Endothelial cell of umbilical vein (primary cell): ENCODE data around the gene PAFAH2. TPM values are rescaled to one million over a fixed set of nuclear protein-coding genes. Genes with fewer than 3 reads are reported as not detected.

Source experiments
- BruUV-seq: library from RNA; stranded (reverse); fragments of 400-500 nt; replicated peaks from 2 replicates; lab custom pipeline; 2021; lab: Mats Ljungman, UMichigan
- CTCF ChIA-PET: fragments of 300-600, 350-600 bp; sonication (Branson Sonifier 250); formaldehyde crosslinking; loops from one replicate; lab custom pipeline; 2021; ENCODE audit warnings: antibody characterized with exemption, inconsistent platforms; lab: Charles Lee
- POLR2A ChIA-PET: fragments of 300-600, 350-600 bp; sonication (Branson Sonifier 250); formaldehyde crosslinking; loops from one replicate; lab custom pipeline; 2021; ENCODE audit warnings: antibody characterized with exemption, inconsistent platforms; lab: Charles Lee
- DNase-seq: peaks from one replicate; pipeline ENCODE4 v3.0.0-alpha.2; 2011; ENCODE audit warnings: low read depth, low spot score
- FAIRE-seq: peaks from 2 replicates; lab custom pipeline; 2011; peaks lifted over from hg19 to GRCh38; lab: Jason Lieb, UNC
- H2AFZ ChIP-seq: 2 replicates; pipeline ENCODE4 v1.6.0; 2012; ENCODE audit warnings: low read depth, low read length, control low read depth, inconsistent platforms
- H3K27ac ChIP-seq: 2 replicates; pipeline ENCODE4 v1.5.1; 2011; ENCODE audit warnings: low read depth, mild to moderate bottlenecking, control low read depth, low read length, moderate library complexity; ENCODE audit not compliant: insufficient read depth
- H3K27me3 ChIP-seq, 2 experiments: 2 replicates each; pipeline versions ENCODE4 v1.6.0 to v1.6.1; 2011; ENCODE audit warnings: low read length in 2 of 2, mixed read lengths in 1 of 2; ENCODE audit not compliant: control insufficient read depth in 2 of 2, insufficient read depth in 2 of 2
- H3K36me3 ChIP-seq, 2 experiments: 2 replicates in 1 of 2; 3 replicates in 1 of 2; pipeline ENCODE4 v1.5.1; 2011; ENCODE audit warnings: low read length in 2 of 2, mild to moderate bottlenecking in 1 of 2, moderate library complexity in 1 of 2; ENCODE audit not compliant: control insufficient read depth in 2 of 2, insufficient read depth in 2 of 2; ENCODE audit errors: extremely low read depth in 1 of 2
- H3K4me1 ChIP-seq: 3 replicates; pipeline ENCODE4 v1.5.1; 2011; ENCODE audit warnings: mild to moderate bottlenecking, low read length; ENCODE audit not compliant: control insufficient read depth, insufficient read depth; ENCODE audit errors: extremely low read depth
- H3K4me2 ChIP-seq: 2 replicates; pipeline ENCODE4 v1.6.1; 2011; ENCODE audit warnings: low read length, control low read depth, mixed read lengths; ENCODE audit not compliant: insufficient read depth
- H3K4me3 ChIP-seq, 3 experiments: fragments of 200-600 bp in 1 of 3; sonication (generic), shearing (Covaris generic) in 1 of 3; replicated peaks in 1 of 3; 2 replicates each; pipeline ENCODE4 v1.5.1; 2011 to 2016; ENCODE audit warnings: control low read depth in 3 of 3, low read length in 3 of 3, mild to moderate bottlenecking in 2 of 3, inconsistent platforms in 1 of 3, low read depth in 1 of 3, moderate library complexity in 1 of 3; ENCODE audit not compliant: insufficient read depth in 1 of 3
- H3K79me2 ChIP-seq: 2 replicates; pipeline ENCODE4 v1.6.0; 2012; ENCODE audit warnings: low read length, inconsistent platforms; ENCODE audit not compliant: control insufficient read depth, insufficient read depth
- H3K9ac ChIP-seq: replicated peaks from 2 replicates; pipeline ENCODE3; 2011; ENCODE audit warnings: low read length, control low read depth; ENCODE audit not compliant: insufficient read depth; ENCODE audit errors: extremely low read depth
- H3K9me1 ChIP-seq: replicated peaks from 3 replicates; pipeline ENCODE4 v1.6.0; 2011; ENCODE audit warnings: mild to moderate bottlenecking, low read length; ENCODE audit not compliant: control insufficient read depth, insufficient read depth; ENCODE audit errors: extremely low read depth
- H3K9me3 ChIP-seq: replicated peaks from 2 replicates; pipeline ENCODE4 v1.5.1; 2012; ENCODE audit warnings: low read length, inconsistent platforms; ENCODE audit not compliant: control insufficient read depth, insufficient read depth
- H4K20me1 ChIP-seq: replicated peaks from 2 replicates; pipeline ENCODE3; 2011; ENCODE audit warnings: mild to moderate bottlenecking, low read length; ENCODE audit not compliant: control insufficient read depth, insufficient read depth; ENCODE audit errors: extremely low read depth
- EZH2 ChIP-seq: IDR thresholded peaks from 2 replicates; pipeline ENCODE4 v1.6.1; 2012; ENCODE audit warnings: borderline replicate concordance, low read depth, mild to moderate bottlenecking, moderate library complexity, low read length, inconsistent platforms; ENCODE audit not compliant: severe bottlenecking
- FOS ChIP-seq: IDR thresholded peaks from 2 replicates; pipeline ENCODE4 v1.6.1; 2011; ENCODE audit warnings: mild to moderate bottlenecking, low read length, moderate library complexity, borderline replicate concordance; ENCODE audit not compliant: insufficient read depth
- GATA2 ChIP-seq: IDR thresholded peaks from 2 replicates; pipeline ENCODE4 v1.7.0; 2011; ENCODE audit warnings: low read depth, mild to moderate bottlenecking, moderate library complexity, mixed read lengths, low read length; ENCODE audit not compliant: insufficient read length, insufficient read depth
- JUN ChIP-seq: IDR thresholded peaks from 2 replicates; pipeline ENCODE4 v1.6.1; 2011; ENCODE audit warnings: borderline replicate concordance, low read depth; ENCODE audit not compliant: insufficient read length, insufficient read depth
- MYC ChIP-seq: IDR thresholded peaks from one replicate; pipeline ENCODE4 v1.6.1; 2011; ENCODE audit warnings: mild to moderate bottlenecking, low read depth, low read length
- POLR2A ChIP-seq: IDR thresholded peaks from 2 replicates; pipeline ENCODE4 v1.6.1; 2012; ENCODE audit warnings: low read depth, mild to moderate bottlenecking, control low read depth, low read length
- POLR2AphosphoS5 ChIP-seq: IDR thresholded peaks from 2 replicates; pipeline ENCODE4 v1.6.1; 2012; ENCODE audit warnings: low read depth, mild to moderate bottlenecking, control low read depth, low read length, moderate library complexity; ENCODE audit not compliant: insufficient read depth
- dilution Hi-C: fragments of 300-500 bp; cut with MboI; formaldehyde crosslinking; loops from one replicate; pipeline ENCODE4 v1.15.0; 2019; ENCODE audit warnings: low sequenced_read_pairs; ENCODE audit not compliant: extremely low pct_ligation_motif_present
- intact Hi-C: fragments of 100-400 bp; cut with micrococcal nuclease; formaldehyde crosslinking; loops from one replicate; pipeline ENCODE4 v1.10.0; 2022
- polyA plus RNA-seq, 4 experiments: library from polyadenylated mRNA; depleted of rRNA in 3 of 4; stranded (reverse) in 3 of 4; unstranded in 1 of 4; fragments of >200 nt; gene quantifications; 2 replicates each; pipeline versions ENCODE4 v1.2.1 to v1.2.3, GENCODE V29; 2011 to 2012; ENCODE audit warnings: missing spikeins in 1 of 4
- total RNA-seq: library from RNA; stranded (reverse); gene quantifications from 2 replicates; pipeline ENCODE4 v1.2.3, GENCODE V29; 2021
- TF ChIP-seq, protein P1 (sequence below): IDR thresholded peaks from 2 replicates; pipeline ENCODE4 v1.6.1; 2011; ENCODE audit not compliant: insufficient read depth, insufficient read length
- TF ChIP-seq, protein P2 (sequence below), 2 donors: IDR thresholded peaks; 1 replicate in 1 of 2; 2 replicates in 1 of 2; pipeline ENCODE4 v1.5.1; 2011; ENCODE audit warnings: low read length in 2 of 2, mild to moderate bottlenecking in 2 of 2, moderate library complexity in 2 of 2, control low read depth in 1 of 2, inconsistent platforms in 1 of 2, low read depth in 1 of 2; ENCODE audit not compliant: insufficient read depth in 1 of 2; ENCODE audit errors: extremely low read depth in 1 of 2

The PAFAH2 gene
- total and polyA plus RNA-seq, 2 donors (not counting 3 experiments of a cell fraction or from before 2014, with no cell fraction given) = 6.0 to 6.9 TPM

DNA sequence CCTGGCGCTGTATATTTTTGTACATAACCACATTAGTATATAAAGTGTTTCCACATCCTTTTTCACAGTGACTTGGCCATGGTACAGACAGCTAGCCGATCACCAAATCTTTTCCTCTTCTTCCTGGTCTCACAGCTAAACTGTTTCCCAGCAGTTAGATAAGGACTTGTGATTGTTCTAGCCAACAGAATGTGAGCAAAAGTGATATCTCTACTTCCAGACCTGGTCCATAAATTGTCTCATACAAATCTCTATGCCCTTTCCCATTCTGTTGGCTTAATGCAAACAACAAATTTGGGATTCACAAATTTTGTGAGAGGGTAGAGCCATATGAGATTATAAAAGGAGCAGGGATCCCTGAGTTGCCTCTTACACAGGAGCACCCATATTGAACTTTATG, 19.5 kb downstream of the PAFAH2 start:
- peaks cover 0 to 10% of the 10 kb centered on the region in 2 experiments for H3K36me3 ChIP-seq
- DNase-seq (no peak), FAIRE-seq (no peak)
- CTCF ChIA-PET = no interaction called here
- no TSS peak for BruUV-seq
- no peaks in the 10 kb centered on the region for H4K20me1 ChIP-seq
- no peak overlapping the region for H2AFZ ChIP-seq
- no peaks in the 10 kb centered on the region for H3K9me3 ChIP-seq
- POLR2A ChIA-PET = no interaction called here
- H3K27ac ChIP-seq = no peak overlapping the region
- no peak overlapping the region for H3K9ac ChIP-seq
- no peak overlapping the region for H3K4me3 ChIP-seq
- H3K79me2 ChIP-seq = no peaks in the 10 kb centered on the region
- dilution Hi-C loops (loop anchor here (25.0 kb wide), 1 partner anchor 91 kb away; the partner anchor contains the start of gene PAQR7), intact Hi-C loops (no loop called here)
- no peaks in the 10 kb centered on the region for H3K9me1 ChIP-seq
- TF ChIP-seq, protein P1, sequence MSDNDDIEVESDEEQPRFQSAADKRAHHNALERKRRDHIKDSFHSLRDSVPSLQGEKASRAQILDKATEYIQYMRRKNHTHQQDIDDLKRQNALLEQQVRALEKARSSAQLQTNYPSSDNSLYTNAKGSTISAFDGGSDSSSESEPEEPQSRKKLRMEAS = no peak
- TF ChIP-seq, protein P2, sequence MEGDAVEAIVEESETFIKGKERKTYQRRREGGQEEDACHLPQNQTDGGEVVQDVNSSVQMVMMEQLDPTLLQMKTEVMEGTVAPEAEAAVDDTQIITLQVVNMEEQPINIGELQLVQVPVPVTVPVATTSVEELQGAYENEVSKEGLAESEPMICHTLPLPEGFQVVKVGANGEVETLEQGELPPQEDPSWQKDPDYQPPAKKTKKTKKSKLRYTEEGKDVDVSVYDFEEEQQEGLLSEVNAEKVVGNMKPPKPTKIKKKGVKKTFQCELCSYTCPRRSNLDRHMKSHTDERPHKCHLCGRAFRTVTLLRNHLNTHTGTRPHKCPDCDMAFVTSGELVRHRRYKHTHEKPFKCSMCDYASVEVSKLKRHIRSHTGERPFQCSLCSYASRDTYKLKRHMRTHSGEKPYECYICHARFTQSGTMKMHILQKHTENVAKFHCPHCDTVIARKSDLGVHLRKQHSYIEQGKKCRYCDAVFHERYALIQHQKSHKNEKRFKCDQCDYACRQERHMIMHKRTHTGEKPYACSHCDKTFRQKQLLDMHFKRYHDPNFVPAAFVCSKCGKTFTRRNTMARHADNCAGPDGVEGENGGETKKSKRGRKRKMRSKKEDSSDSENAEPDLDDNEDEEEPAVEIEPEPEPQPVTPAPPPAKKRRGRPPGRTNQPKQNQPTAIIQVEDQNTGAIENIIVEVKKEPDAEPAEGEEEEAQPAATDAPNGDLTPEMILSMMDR (IDR thresholded peaks at IDR 0.05; ENCODE audit: extremely low read depth in 1 of 2, insufficient read depth in 1 of 2, low read depth in 1 of 2, low read length in 2 of 2) = no peak
- no peak for TF ChIP-seq POLR2AphosphoS5
- TF ChIP-seq POLR2A = no peak
- H3K4me2 ChIP-seq = no peak overlapping the region
- H3K27me3 ChIP-seq = no peaks in the 10 kb centered on the region
- no peaks in the 10 kb centered on the region for H3K4me1 ChIP-seq

DNA sequence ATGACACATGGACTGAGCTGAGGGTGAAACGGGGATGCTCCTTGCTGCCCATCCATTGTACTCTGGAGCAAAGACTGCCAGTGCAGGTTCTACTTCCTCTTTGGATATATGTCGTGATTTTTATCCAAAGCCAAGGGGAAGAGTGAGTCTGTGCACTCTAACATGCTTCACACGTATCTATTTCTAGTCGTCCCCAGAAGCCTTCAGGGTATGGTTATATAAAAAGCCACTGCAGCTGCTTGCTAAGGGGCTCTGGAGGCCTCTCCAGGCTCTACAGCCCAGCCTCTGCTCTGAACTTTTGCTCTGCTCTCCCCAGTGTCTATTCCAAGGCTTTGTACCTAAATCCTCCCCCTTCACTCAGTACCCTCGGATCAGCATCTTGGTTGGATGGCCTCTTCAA, 20.1 kb downstream of the PAFAH2 start:
- H3K4me1 ChIP-seq = no peaks in the 10 kb centered on the region
- no peaks in the 10 kb centered on the region for H4K20me1 ChIP-seq
- dilution Hi-C loops = loop anchor here (25.0 kb wide), 1 partner anchor 90 kb away; the partner anchor contains the start of gene PAQR7
- H3K27ac ChIP-seq = no peak overlapping the region
- no peak overlapping the region for H3K9ac ChIP-seq
- intact Hi-C loops = no loop called here
- no peak overlapping the region for H2AFZ ChIP-seq
- no peaks in the 10 kb centered on the region for H3K9me3 ChIP-seq
- ChIA-PET POLR2A (no interaction called here), CTCF (no interaction called here)
- DNase-seq (no peak), FAIRE-seq (no peak)
- peaks cover 0 to 10% of the 10 kb centered on the region in 2 experiments for H3K36me3 ChIP-seq
- H3K27me3 ChIP-seq = no peaks in the 10 kb centered on the region
- no peaks in the 10 kb centered on the region for H3K9me1 ChIP-seq
- no peaks in the 10 kb centered on the region for H3K79me2 ChIP-seq
- TF ChIP-seq JUN = no peak
- TF ChIP-seq POLR2A = no peak
- no peak for TF ChIP-seq POLR2AphosphoS5
- no peak for TF ChIP-seq EZH2
- TF ChIP-seq FOS = no peak
- TF ChIP-seq, protein P2 (IDR thresholded peaks at IDR 0.05; ENCODE audit: extremely low read depth in 1 of 2, insufficient read depth in 1 of 2, low read depth in 1 of 2, low read length in 2 of 2) = no peak
- TF ChIP-seq, protein P1 = no peak
- no peak for TF ChIP-seq GATA2
- TF ChIP-seq MYC = no peak
- no TSS peak for BruUV-seq
- H3K4me2 ChIP-seq = no peak overlapping the region
- H3K4me3 ChIP-seq = no peak overlapping the region
